A673 (cell line): Measurements from ENCODE around the gene SSBP3. TPM values are rescaled to one million over a fixed set of nuclear protein-coding genes. Genes with fewer than 3 reads are reported as not detected.

ENCODE experiments used
- BruUV-seq: library from RNA; stranded (reverse); fragments of 400-500 nt; replicated peaks from 2 replicates; lab custom pipeline; 2021; lab: Mats Ljungman, UMichigan
- CTCF ChIA-PET: fragments of 300-600 bp; sonication (Branson Sonifier 250); formaldehyde crosslinking; loops from one replicate; lab custom pipeline; 2022; ENCODE audit warnings: antibody characterized with exemption; lab: Charles Lee
- POLR2A ChIA-PET: fragments of 300-600 bp; sonication (Branson Sonifier 250); formaldehyde crosslinking; loops from one replicate; lab custom pipeline; 2022; ENCODE audit warnings: antibody characterized with exemption; ENCODE audit not compliant: low non-redundant PET; lab: Charles Lee
- DNase-seq: peaks from one replicate; pipeline ENCODE4 v3.0.0-alpha.2; 2015; ENCODE audit warnings: low spot score
- H3K27ac ChIP-seq: fragments of 200-600 bp; sonication (generic); 2 replicates; pipeline ENCODE4 v1.5.1; 2016; ENCODE audit warnings: mixed run types, low read depth, mild to moderate bottlenecking, mixed read lengths, antibody characterized with exemption, low read length; ENCODE audit not compliant: poor library complexity, severe bottlenecking
- H3K27me3 ChIP-seq: fragments of 200-600 bp; sonication (generic); replicated peaks from 2 replicates; pipeline ENCODE4 v1.6.1; 2017; ENCODE audit warnings: mixed run types, low read depth, mild to moderate bottlenecking, mixed read lengths, antibody characterized with exemption, low read length; ENCODE audit not compliant: insufficient read depth, poor library complexity
- H3K36me3 ChIP-seq: fragments of 200-600 bp; sonication (generic); 2 replicates; pipeline ENCODE4 v1.6.1; 2016; ENCODE audit warnings: mixed run types, mild to moderate bottlenecking, mixed read lengths, antibody characterized with exemption, low read length; ENCODE audit not compliant: insufficient read depth, poor library complexity, severe bottlenecking
- H3K4me1 ChIP-seq: fragments of 200-600 bp; sonication (generic); 2 replicates; pipeline ENCODE4 v1.6.1; 2017; ENCODE audit warnings: mixed run types, mild to moderate bottlenecking, mixed read lengths, antibody characterized with exemption, low read length; ENCODE audit not compliant: insufficient read depth, poor library complexity, severe bottlenecking
- H3K4me3 ChIP-seq: fragments of 200-600 bp; sonication (generic); 2 replicates; pipeline ENCODE4 v1.5.1; 2016; ENCODE audit warnings: low read depth, mixed run types, mild to moderate bottlenecking, mixed read lengths, low read length; ENCODE audit not compliant: poor library complexity, severe bottlenecking
- H3K9me3 ChIP-seq: fragments of 200-600 bp; sonication (generic); 2 replicates; pipeline ENCODE4 v1.6.1; 2016; ENCODE audit warnings: mixed run types, low read depth, mild to moderate bottlenecking, mixed read lengths, antibody characterized with exemption, low read length; ENCODE audit not compliant: poor library complexity, severe bottlenecking
- EZH2 ChIP-seq: fragments of 200-600 bp; sonication (generic); IDR thresholded peaks from 2 replicates; pipeline ENCODE4 v1.6.1; 2017; ENCODE audit warnings: borderline replicate concordance, low read depth, mild to moderate bottlenecking, mixed read lengths, antibody characterized with exemption, low read length; ENCODE audit not compliant: poor library complexity, severe bottlenecking
- intact Hi-C: fragments of 100-400 bp; cut with micrococcal nuclease; formaldehyde crosslinking; loops from one replicate; pipeline ENCODE4 v1.10.0; 2022; ENCODE audit not compliant: unreplicated experiment
- total RNA-seq: library from RNA; stranded (reverse); gene quantifications from 2 replicates; pipeline ENCODE4 v1.2.3, GENCODE V29; 2021
- TF ChIP-seq, protein P1 (sequence below): fragments of 300-800, 200-600 bp; sonication (generic); conservative IDR thresholded peaks from 2 replicates; pipeline ENCODE4 v1.5.1; 2017; ENCODE audit warnings: low read depth, mild to moderate bottlenecking, antibody characterized with exemption, low read length, moderate library complexity, mixed read lengths

Gene SSBP3
- total RNA-seq, 1 experiment from 2014 or later, result 43.0 TPM

DNA sequence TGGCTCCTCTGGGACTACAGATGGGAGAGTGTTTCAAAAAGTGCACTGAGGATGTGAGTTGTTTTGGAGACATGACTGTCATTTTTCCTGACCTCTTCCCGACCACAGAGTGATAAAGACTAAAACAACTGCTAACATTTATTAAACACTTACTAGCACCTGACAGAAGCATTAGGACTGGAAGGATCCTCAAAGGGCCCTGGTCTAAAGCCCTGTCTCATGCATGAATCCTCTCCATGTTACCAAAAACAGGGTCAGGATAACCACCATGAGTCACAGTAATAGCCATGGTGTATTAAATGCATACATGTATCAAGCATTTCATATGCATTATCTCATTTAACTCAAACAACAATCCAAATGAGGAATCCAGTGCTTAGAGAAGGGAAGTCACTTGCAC lies 217.9 kb downstream of the SSBP3 start:
- H3K4me3 ChIP-seq, result no peak overlapping the region
- no peaks in the 10 kb centered on the region for H3K4me1 ChIP-seq
- H3K27ac ChIP-seq, result no peak overlapping the region
- no TSS peak for BruUV-seq
- H3K27me3 ChIP-seq, result no peaks in the 10 kb centered on the region
- DNase-seq, result no peak
- TF ChIP-seq EZH2, result no peak
- TF ChIP-seq, protein P1, sequence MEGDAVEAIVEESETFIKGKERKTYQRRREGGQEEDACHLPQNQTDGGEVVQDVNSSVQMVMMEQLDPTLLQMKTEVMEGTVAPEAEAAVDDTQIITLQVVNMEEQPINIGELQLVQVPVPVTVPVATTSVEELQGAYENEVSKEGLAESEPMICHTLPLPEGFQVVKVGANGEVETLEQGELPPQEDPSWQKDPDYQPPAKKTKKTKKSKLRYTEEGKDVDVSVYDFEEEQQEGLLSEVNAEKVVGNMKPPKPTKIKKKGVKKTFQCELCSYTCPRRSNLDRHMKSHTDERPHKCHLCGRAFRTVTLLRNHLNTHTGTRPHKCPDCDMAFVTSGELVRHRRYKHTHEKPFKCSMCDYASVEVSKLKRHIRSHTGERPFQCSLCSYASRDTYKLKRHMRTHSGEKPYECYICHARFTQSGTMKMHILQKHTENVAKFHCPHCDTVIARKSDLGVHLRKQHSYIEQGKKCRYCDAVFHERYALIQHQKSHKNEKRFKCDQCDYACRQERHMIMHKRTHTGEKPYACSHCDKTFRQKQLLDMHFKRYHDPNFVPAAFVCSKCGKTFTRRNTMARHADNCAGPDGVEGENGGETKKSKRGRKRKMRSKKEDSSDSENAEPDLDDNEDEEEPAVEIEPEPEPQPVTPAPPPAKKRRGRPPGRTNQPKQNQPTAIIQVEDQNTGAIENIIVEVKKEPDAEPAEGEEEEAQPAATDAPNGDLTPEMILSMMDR, result no peak
- ChIA-PET CTCF (no interaction called here), POLR2A (no interaction called here)
- no peaks in the 10 kb centered on the region for H3K9me3 ChIP-seq
- H3K36me3 ChIP-seq, result no peaks in the 10 kb centered on the region
- intact Hi-C loops, result no loop called here

DNA sequence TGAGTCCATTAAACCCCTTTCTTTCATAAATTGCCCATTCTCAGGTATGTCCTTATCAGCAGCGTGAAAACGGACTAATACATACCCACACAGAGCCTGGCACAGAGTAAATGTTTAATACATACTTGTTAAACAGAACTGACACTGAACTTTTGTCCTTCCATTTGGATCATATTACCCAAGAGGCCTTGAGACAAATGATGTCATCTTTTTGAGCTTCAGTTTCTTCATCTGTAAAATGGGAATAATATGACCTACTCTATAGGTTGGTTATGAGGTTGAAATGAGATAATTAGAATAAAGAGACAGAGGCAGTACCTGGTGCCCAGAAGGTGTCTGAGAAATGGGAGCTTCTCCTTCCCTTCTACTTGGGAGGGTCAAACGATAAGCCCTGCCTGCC lies 220.1 kb downstream of the SSBP3 start:
- Histone ChIP-seq H3K4me3 (no peak overlapping the region), H3K36me3 (no peaks in the 10 kb centered on the region), H3K4me1 (no peaks in the 10 kb centered on the region), H3K27ac (no peak overlapping the region), H3K27me3 (no peaks in the 10 kb centered on the region), H3K9me3 (no peaks in the 10 kb centered on the region)
- no peak for DNase-seq
- ChIA-PET POLR2A (no interaction called here), CTCF (no interaction called here)
- intact Hi-C loops, result no loop called here
- BruUV-seq, result no TSS peak
- TF ChIP-seq EZH2, result no peak
- TF ChIP-seq, protein P1, result no peak

DNA sequence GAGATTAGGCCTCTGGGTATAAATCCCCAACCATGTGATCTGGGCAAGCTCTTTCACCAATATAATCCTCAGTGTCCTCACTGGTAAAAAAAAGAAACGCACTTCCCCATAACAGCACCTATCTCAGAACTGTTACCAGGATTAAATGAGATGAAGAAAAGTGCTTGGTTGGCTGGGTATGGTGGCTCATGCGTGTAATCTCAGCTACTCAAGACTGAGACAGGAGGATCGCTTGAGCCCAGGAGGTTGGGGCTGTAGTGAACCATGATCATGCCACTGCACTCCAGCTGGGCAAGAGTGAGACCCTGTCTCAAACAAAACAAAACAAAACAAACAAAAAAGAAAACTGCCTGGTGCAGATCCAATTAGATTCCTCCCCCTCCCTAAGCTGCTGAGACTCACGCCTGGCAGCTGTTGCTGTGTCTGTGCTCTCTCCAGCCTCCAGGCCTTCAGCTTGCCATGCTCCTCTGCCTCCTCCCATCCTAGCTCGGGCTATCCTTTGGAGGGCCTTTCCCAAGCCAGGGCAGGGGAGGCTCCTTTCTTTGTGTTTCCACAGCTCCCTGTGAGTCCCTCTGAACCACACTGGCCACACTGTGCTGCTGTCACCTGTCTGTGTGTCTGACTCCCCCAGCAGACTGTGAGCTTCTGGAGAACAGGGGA lies 225.4 kb downstream of the SSBP3 start:
- intact Hi-C loops, result no loop called here
- CTCF ChIA-PET, result interaction anchor here (0.5 to 1.3 kb wide), 2 partner anchors 160 to 308 kb away, joined by 4 to 12 read pairs; no protein-coding TSS in a partner anchor
- H3K4me3 ChIP-seq, result no peak overlapping the region

More for the DNA sequence above, 225.4 kb downstream of the SSBP3 start:
- H3K36me3 ChIP-seq, result no peaks in the 10 kb centered on the region
- POLR2A ChIA-PET, result no interaction called here
- TF ChIP-seq EZH2, result no peak
- TF ChIP-seq, protein P1, result no peak
- no peaks in the 10 kb centered on the region for H3K9me3 ChIP-seq
- no peak for DNase-seq
- no peak overlapping the region for H3K27ac ChIP-seq
- no peaks in the 10 kb centered on the region for H3K4me1 ChIP-seq
- no peaks in the 10 kb centered on the region for H3K27me3 ChIP-seq
- BruUV-seq, result no TSS peak
